ENCODE results near the gene SPEN.
A peak's percentile ranks its signal among the peaks of the same experiment; 100 is the strongest.
"Not testable (repeated sequence)": the region's sequence is repeated elsewhere in the genome, so short reads cannot be mapped to it uniquely, and the experiment has no call there.

The SPEN gene

DNA sequence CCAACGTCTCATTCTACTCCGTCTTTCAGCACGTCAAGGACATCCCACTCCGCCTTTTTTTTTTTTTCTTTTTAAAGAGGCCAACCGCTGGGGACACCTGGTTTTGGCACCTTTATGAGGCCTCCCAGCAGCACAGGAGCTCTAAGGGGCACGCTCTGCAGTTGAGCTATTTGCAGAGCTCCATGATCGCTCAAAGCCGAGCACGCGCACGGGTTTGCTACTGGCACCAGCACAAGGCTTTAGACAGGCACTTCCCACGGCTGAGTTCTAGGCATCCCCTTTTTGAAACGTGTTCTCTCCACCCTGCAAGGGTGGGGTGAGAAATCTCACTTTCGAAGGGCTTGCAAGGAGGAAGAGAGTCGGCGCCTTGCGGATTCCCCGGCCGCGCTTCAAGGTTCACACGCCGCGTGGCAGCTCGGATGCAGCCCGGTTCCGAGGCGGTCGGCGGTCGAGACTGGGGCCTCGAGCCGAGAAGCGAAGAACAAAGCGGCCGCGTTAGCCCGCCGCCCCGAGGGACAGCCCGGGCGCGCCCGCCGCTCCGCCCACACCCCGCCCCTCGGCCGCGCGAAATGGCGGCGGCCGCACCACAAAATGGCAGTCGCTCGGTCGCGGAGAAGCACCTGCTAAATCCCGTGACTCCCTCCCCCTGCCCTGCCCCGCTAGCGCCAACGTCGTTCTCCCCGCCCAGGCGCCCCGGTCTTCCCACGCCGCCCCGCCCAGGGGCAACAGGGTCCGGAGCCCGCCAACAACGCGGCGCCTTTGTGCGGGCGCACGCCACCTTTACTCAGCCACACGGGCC lies 12.9 kb upstream of the SPEN start:
- ATAC-seq (peak; percentile 60), DNase-seq (peak; percentile 92)

DNA sequence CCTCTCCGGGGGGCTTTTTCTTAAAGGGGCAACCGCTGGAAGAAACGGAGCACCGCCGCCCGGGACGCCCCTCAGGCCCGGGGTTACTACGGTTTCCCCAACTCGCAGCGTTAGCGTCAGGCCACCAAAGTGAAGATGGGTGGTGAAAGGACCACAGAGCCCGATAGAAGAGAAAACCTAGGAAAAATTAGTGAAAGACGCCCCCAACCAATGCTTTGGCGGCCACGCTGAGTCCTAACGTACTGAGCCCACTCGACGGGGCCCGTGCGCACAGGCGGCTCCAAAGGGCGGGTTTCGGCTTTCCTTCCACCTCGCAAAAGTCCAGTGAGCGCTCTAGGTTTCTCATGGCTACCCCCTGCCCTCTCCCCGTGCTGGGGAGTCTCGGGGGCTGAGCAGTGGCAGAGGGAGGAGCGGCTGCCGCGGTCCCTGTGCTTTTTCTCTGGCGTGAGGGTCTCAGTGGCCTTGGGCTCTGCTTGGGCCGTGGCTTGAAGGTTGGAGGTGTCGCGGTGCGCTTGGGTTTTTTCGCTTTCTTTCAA lies 12.2 kb upstream of the SPEN start:
- ATAC-seq (peak; percentile 7), DNase-seq (no peak)

DNA sequence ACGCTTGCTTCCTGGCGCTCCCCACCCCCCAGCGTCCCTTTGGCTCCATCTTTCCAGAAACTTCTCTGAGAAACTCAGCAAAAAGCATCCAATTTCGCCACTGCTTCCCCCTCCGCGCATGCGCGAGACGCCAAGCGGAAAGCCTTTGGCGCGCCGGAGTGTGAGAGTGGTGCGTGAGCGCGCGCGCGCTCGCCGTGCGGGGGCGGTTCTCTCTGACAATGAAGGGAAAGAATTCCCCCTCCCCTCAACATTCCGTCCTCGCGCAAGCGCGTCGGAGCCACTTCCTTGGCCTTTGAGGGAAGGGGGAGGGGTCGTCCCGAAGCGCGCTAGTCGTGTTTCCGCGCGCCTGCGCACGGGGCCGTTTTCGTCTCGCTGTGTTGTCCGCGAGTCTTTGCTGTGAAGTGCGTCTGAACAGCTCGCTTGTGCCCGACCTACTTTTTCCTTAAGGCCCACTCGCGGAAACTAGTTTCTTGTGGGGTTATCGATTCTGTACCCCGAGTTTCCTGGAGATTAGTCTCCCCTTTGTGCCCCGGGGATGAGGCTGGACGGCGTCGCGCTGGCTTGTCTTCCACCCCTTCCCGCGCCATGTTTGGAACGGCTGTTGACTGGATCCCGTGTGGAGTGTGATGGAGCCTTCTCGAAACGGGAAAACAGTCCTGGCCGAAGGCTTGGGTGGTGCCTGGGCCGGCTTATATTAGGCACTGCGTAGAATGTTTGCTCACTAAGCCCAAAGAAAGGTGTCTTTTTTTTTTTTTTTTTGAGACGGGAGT lies 11.6 kb upstream of the SPEN start:
- ATAC-seq (peak; percentile 34), DNase-seq (peak; percentile 100)

DNA sequence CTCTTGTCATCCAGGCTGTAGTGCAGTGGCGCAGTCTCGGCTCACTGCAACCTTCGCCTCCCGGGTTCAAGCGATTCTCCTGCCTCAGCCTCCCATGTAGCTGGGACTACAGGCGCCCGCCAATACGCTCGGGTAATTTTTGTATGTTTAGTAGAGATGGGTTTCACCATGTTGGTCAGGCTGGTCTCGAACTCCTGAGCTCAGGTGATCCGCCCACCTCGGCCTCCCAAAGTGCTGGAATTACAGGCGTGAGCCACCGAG lies 11.1 kb upstream of the SPEN start:
- DNase-seq, ATAC-seq: not testable (repeated sequence)

DNA sequence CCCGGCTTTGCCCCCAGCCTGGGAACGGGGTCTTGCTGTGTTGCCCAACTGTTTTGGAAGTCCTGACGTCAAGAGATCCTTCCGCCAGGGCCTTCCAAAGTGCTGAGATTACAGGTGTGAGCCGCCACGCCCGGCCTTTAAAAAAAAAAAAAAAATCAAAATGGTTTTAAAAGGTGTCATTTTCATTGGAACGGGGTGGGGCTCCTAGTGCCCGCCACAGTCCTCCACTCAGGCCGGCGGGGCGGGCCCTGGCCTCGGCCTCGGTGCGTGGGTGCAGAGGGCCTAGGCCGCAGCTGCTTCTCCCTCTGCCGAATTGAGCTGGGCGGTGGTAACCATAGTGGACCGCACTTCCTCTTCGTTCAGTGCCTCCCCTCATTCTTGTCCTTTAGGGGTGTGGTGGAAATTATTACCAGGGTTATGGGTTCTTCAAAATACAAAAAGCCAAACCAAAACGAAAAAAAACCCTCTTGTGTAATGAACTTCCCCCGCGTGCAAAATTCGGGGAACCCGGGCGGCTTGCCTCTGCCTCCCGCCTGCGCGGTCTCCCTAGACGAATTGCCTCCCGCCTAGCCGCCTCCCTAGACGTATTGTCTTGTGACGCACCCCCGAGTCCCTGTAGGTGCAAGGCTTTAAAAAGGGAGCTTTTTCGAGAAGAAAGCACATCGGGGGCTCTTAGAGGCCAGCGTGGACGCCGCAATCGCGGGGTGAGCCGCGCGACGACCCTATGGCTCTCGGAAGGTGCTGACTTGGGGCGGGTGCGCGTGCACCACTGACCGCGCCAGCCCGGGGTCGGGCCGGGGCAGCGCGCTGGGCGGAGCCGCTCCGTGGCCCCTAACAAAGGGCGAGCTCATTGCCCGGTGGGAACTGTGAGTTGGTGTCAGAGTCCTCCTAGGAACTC lies 10.5 kb upstream of the SPEN start:
- DNase-seq (peak; percentile 83), ATAC-seq (peak; percentile 38)

DNA sequence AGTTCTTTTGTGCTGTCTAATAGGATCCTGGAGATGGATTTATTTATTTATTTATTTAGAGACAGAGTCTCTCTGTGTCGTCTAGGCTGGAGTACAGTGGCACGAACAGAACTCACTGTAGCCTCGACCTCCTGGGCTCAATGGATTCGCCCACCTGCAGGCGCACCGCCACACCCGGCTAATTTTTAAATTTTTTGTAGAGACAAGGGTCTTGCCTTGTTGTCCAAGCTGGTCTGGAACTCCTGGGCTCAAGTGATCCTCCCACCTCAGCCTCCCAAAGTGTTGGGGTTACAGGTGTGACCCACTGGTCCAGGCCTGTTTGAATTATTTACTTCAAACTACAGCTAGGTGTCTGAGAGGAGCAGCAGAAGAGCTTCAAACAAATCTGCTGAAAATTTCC lies 9.6 kb upstream of the SPEN start:
- DNase-seq (no peak), ATAC-seq (no peak)

DNA sequence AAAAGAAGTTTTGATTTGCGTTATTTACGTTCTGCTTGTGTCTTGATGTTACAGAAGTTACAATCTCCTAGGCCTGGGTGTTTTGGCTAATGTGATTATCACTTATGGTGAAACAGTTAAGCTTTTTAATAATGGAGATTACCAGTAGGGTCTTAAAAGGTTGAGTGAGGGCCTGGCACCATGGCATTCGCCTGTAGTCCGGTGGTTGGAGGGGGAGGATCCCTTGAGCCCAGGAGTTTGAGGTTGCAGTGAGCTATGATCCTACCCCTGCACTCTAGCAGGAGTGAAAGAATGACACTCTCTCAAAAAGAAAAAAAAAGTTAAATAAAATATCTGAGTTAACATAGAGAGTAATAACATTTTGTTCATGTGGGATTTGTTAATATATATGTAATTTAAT lies 8.8 kb upstream of the SPEN start:
- no peak for DNase-seq
- ATAC-seq, result no peak

DNA sequence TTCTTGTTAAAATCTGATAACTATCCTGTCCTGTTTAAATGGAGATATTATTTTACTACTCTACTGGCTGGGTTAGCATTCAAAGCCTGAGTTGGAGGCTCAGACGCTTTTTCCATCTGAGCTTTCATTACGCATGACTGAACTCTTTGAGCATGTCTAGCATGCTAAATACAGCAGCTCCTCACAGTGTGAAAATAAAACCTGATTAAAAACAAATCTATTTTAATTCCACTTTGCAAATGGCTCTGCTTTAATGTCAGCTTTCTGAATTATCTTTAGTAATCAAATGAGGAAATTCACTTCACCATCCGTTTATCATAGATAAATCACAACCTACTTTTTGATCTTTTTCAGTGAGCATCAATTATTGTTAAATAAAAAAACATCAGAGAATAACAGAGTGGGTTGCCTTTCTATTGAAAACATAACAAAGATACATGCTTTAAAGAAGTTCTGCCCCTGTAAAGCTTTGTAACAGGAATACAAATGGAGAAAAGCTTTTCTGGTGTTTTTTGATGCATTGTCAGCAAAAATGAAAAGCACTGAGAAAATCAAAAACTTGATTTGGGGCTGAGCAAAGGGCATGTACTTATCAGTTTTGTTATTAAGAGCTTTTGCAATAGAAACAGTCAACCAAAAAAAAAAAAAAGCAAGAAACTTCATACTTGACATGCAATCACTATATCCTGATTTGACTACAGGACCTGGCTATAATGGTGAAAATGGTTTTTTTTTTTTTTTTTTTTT lies 3.5 kb upstream of the SPEN start:
- no peak for ATAC-seq
- DNase-seq, result no peak

DNA sequence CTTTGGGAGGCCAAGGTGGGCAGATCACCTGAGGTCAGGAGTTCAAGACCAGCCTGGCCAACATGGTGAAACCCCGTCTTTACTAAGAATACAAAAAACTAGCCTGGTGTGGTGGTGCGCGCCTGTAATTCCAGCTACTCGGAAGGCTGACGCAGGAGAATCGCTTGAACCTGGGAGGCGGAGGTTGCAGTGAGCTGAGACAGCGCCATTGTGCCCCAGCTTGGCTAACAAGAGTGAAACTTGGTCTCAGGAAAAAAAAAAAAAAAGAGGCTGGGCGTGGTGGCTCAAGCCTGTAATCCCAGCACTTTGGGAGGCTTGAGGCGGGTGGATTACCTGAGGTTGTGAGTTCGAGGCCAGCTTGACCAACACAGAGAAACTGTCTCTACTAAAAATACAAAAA lies 1.5 kb upstream of the SPEN start:
- DNase-seq, ATAC-seq: not testable (repeated sequence)

DNA sequence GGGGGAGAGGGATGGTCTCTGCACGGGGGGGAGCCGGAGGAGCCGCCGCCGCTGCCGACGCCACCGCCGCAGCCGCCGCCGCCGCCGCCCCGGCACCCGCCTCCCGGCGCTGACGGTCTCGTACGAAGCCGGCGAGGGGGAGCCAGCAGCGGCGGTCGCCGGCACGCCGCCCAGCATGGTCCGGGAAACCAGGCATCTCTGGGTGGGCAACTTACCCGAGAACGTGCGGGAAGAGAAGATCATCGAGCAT lies 311 bp downstream of the SPEN start:
- DNase-seq, result no peak
- peak; percentile 4 for ATAC-seq

DNA sequence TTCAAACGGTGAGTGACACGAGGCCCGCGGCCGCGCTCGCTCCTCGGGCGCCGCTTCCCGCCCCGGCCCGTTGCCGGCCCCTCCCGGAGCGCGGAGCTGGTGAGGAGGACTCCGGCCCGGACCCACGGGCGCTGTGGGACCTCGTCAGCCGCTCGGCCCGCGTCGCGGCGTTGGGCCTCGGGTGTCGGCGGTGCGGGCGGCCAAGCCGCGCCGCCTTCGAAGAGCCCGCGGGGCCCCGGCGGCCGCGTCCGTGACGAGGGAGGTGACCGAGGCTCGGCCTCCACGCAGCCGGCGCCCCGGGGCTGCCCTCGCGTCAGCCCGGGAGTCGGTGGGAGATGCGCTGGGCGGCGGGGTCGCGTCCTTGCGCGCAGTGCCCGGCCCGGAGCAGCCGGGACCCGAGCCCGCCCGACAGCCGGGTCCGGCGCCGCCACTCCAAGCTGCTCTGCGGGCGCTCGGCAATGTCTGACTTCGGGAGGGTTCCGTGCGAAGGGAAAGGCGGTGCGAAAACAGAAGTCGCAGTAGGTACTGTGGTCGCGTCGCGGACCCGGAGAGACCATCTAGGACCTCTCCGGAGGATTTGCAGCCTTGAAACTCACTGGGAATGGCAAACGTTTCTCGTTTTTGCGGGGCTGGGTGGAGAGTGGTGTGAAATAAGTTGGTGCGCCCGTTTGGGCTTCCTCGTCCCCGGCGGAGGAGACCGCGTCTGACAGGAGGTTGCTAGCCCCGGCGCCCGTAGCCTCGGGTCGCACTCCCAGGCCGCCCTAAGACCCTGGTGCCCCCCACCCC lies 829 bp downstream of the SPEN start:
- DNase-seq, result peak; percentile 56
- peak; percentile 5 for ATAC-seq

DNA sequence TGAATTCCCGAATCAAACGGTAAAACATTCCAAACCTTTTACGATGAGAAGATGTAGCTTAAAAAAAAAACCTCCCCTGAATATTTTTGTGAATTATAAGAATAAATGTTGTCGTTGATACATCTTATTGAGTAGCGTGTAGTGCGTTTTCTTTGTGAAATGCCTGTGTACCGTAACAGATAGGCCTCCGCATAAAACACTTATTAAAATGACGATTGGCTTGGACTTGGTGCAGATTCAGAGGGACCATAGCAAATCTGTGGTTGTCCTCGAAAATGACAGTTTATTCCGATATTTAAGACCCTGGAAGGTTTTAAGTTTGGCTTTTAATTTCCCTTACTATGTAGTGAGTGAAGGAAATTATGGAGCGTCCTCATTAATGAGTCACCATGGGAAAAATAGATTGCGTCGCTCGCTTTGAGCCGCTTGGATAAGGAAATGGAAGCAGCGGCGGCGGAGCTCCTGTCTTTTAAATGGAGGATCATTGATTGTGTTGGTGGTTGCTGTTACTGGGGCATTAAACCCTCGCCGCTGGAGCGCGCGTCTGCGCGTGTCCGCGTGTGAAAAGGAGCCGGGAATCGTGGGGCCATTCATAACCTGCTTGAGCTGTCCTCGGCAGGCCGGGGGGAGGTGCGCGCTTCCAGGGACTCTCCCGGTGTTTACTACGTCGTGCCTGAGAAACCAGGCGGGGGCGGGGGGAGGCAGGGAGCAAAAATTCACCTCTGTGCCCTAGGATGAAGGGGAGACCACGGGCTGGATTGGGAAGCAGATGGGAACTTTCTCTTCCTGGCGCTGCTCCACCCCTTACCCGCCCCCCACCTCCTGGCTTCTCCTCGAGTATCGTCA lies 1.6 kb downstream of the SPEN start:
- peak; percentile 73 for DNase-seq
- ATAC-seq, result peak; percentile 8

DNA sequence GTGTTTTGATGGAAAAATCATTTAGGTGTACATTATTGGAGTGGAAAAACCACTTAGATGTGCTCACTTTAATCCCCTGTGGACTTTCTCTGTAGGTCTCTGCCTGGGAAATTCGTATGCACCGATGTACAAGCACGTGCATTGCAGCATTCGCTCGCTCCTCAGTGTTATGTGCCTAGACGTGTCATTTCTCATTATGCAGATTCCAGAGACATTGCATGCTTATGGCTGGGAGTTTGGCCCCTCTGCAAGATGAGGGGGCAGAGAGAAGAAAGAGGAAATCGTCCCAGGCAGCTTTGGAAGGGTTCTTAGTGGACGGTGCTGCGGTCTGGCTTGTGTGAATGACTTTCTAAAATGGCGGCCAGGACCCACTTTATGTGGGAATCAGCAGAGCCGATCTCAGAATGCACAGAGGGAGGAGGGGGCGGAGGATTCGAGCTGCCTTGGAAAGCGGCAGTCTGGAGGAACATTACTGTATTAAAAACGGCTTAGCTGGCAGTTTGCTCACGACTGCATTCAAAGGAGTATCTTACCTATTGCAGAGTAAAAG lies 2.3 kb downstream of the SPEN start:
- peak; percentile 45 for DNase-seq
- ATAC-seq, result no peak

DNA sequence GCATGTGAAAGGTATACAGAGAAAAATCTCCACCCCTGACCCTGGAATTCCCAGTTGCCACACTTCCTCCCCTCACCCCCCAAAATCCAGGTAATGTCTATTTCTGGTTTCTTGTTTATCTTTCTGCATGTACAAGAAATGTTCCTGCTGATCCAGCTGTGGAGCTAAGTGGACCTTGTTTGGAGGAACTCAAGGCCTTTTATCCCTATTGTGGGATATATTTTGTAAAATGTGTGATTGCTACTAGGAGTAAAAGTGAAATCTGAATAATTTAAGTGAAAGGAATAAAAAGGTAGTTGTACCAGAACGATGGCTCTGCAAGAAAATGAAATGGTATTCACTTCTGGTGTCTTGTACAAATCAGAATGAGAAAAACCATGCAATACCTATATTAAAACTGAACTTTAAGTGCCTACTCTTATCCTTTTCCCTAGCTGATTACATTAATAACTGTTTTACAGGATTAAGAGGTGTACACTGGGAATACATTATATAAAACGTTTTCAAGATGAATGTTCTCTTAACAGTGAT lies 3.0 kb downstream of the SPEN start:
- no peak for DNase-seq
- ATAC-seq, result no peak

DNA sequence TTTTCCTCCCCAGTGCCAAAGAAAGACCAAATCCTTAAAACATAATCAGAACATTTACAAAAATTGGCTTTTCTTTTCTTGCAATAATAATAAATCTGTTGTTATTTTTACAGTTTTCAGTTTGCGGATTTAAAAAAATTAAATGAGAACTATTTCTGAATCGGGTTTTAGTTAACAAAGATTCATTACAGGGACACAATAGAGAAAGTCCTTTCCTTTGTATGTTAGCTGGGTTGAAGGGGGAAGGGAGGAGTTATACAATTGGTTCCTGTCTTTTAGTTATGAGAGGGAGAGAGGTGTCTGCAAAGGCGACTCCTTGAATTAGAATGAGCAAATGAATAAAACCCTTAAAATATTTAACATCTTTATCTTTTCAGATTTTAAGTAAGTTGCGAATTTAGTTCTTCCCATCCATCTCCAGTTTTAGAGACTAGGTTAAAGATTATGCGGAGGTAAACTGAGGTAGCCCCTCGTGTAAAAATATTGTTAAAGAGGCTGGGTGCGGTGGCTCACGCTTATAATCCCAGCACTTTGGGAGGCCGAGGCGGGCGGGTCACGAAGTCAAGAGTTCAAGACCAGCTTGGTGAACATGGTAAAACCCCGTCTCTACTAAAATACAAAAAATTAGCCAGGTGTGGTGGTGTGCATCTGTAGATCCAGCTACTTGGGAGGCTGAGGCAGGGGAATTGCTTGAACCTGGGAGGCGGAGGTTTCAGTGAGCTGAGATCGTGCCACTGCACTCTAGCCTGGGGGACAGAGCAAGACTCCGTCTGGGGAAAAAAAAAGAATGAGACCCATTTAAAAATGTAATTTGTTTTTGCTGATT lies 3.9 kb downstream of the SPEN start:
- no peak for DNase-seq
- ATAC-seq, result no peak

DNA sequence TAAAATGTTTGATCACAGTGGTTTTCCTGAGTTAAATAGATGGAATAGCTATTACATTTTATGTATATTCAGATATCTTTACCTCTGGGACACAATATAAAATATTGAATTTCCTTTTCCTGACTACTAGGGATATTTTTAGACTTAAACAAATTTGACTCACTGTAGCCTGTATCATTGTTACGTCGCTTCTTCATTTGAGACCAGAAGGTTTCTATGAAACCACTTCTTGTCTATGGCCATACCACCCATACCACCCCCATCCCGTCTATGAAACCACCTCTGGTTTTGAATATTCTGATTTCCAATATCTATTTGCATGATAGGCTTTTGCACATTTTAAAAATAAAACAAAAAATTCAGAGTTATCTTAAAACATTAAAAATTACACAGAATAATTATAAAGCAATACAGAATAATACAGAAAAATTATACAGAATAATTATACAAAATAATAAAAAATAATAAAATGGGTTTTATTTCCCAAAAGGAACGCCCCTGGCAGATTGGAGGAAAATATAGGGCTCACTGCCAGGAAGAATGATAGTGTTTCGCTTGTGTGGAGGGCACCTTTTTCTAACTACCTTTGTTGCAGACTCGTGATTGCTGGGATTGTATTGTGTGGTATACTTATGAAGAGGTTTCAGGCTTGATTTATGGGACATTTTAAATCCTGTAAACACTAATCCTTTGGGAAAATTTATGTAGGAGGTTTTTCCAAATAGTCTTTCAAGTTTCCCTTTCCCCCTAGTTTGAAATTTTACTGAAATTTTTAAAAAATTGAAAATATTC lies 4.7 kb downstream of the SPEN start:
- no peak for ATAC-seq
- DNase-seq, result no peak

DNA sequence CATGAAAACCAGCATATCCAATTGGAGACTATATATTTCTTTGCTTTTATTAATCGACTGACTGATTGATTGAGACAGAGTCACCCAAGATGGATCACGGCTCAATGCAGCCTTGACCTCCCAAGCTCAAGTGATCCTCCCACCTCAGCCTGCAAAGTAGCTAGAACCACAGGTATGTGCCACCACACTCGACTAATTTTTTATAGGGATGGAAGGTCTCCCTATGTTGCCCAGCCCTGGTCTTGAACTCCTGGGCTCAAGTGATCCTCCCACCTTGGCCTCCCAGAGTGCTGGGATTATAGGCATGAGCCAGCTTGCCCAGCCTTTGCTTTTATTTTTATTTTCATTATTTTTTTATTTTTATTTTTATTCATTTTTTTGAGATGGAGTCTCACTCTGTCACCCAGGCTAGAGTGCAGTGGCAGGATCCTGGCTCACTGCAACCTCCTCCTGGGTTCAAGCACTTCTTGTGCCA lies 5.4 kb downstream of the SPEN start:
- ATAC-seq (no peak), DNase-seq (no peak)

DNA sequence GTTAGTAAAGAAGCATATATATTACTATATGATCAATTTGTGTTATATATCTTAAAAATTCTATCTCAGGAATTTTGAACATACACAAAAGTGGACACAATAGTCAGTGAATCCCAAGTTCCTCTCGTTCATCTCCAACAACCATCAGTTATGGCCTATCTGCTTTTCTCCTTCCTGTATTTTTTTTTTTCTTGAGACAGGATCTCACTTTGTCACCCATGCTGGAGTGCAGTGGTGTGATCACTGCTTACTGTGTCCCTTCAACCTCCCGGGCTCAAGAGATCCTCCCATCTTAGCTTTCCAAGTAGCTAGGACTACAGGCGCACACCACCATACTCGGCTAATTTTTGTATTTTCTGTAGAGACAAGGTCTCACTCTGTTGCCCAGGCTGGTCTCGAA lies 9.4 kb downstream of the SPEN start:
- DNase-seq, result no peak
- ATAC-seq, result no peak
